ENCODE data around the gene NKG7.
A peak's percentile ranks its signal among the peaks of the same experiment; 100 is the strongest.

Gene NKG7

DNA sequence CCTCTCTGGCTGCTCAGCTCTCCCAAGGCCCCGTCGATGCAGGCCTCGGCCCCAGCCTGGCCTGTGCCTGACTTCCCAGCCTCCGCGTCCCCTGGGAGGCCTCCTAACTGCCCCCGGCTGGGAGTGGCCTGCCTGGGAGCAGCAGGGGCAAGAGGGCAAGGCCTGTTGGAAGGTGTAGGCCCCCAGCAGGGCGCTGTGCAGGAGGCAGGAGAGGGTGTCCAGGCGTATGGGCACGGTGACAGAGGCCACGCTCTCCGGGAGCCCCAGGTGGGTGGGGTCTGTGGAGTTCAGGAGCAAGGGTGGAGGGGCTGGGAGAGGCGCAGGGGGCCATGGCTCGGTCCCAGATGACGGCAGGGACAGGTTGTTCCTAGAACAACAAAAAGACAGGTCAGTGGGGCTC, 16.7 kb upstream of the NKG7 start:
- no peak for DNase-seq

DNA sequence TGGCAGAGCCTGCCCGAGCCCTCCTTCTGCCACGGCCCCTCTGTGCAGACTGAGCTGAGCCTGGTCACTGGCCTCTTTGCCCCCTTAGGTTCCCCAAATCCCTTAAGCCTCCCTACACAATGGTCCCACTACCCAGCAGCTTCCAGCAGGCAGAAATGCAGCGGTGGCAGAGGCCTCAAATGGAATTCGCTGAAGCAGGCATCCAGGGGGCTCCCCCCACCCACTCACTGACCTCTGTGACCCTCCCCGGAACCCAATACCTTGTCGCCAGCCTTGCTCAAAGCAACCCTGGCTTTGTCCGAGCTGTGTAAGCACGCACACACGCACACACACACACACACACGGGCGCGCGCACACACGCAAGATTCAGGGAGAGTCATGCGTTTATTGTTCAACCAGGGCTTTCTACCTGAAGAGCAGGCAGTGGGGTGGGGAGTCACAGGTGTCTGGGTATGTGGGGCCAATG, 15.5 kb upstream of the NKG7 start, which contains the start of gene LIM2:
Gene LIM2 (minus strand): TSS at position 51 of the 466 bp plus-strand sequence. CDS start 531 bp downstream, outside the sequence.
- no peak for DNase-seq

DNA sequence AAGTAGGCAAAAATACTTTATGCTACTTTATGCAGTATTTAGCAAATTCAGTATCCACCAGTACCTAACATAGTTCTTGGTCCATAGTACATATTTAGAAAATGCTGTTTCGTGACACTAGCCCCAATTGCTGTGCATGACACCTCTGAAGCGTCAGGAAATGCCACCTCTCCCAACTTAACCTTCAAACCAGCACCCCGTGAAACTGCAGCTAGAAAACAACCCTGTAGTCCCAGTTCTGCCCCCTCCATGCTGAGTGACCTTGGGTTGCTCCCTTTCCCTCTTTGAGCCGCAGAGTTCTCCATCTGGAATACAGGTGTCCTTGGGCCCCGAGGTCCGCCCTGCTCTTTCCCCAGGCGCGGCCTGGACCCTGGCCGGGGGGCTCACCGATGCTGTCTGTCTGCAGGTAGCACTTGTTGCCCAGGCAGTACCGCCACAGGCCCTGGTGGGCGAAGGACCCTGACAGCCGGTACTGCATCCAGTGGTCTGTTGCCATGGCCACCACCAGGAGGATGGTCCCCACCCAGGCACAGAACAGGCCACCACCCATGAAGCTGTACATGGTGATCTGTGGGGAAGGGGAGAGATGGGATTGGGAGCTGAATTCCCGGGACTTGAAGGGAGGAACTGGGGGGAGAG, 14.5 kb upstream of the NKG7 start:
- no peak for DNase-seq

DNA sequence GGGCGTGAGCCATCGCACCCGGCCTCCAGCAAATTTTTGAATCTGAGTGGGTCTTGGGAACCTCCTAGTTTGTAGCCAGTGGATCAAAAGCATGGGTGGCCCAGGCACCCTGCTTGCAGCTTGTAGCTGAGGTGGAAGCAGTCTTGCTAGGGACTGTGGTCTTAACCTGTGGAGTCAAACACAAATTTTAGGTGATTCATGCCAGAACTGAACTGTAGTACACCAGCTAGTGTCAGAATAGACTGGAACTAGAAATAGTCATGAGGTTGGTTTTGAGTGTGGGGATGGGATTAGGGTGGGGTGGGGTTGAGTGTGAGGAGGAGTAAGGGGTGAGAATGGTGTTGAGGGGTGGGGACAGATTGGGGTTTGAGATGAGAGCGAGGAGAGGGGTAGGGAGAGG, 9.6 kb upstream of the NKG7 start:
- DNase-seq, result no peak

DNA sequence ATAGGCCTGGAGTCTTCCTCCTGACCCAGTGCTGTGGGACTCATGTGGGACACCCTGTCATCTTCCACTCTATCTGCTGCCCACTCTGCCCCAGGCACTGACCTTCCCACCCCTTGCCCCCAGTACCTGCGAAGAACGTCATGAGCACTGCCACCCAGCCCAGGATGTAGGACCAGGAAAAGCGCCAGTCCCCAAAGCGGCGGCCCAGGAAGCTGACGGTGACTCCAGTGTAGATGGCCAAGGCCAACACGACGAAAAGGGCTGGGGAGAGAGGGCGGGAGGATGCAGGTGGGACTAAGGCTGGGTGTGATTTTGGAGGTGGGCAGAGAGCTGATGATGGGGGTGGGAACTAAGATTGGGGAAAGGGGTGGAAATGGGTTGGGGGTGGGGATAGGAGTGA, 7.9 kb upstream of the NKG7 start:
- DNase-seq, result no peak

DNA sequence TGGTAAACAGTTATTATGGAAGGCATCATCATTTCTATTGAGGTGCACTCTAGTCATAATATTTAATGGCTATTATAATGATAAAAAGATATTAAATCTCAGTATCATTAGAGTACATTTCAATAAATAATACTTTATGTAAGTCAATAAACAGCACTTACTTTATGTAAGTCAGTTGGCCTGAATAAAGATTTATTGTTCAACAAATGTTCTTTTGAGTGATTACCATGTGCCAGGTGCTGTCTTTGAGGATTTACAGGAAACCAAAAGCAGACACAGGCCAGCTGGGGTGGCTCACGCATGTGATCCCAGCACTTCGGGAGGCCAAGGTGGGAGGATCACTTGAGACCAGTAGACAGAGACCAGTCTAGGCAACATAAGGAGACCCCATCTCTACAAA, 5.0 kb upstream of the NKG7 start:
- DNase-seq, result no peak

DNA sequence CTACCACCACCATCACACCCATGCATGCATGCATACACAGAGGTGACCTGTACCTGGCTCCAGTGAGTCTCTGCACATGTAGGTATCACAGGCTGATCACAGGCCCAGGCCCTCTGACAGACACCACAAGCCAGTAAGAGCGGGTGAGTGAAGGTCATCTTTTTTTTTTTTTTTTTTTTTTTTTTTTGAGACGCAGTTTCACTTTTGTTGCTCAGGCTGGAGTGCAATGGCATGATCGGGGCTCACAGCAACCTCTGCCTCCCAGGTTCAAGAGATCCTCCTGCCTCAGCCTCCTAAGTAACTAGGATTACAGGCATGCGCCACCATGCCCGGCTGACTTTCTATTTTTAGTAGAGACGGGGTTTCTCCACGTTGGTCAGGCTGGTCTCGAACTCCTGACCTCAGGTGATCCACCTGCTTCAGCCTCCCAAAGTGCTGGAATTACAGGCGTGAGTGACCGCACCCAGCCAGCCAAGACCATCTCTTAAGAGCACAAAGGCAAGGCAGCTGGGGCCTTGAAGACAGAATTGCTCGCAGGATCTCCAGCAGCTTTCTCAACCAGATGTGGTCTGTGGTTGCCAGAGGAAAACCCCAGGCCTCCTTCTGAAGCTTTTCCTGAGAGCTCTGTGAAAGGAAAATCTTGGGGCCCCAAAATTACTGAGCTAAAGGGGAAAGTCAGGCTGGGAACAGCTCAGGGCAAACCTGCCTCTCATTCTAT, 3.2 kb upstream of the NKG7 start:
- no peak for DNase-seq

DNA sequence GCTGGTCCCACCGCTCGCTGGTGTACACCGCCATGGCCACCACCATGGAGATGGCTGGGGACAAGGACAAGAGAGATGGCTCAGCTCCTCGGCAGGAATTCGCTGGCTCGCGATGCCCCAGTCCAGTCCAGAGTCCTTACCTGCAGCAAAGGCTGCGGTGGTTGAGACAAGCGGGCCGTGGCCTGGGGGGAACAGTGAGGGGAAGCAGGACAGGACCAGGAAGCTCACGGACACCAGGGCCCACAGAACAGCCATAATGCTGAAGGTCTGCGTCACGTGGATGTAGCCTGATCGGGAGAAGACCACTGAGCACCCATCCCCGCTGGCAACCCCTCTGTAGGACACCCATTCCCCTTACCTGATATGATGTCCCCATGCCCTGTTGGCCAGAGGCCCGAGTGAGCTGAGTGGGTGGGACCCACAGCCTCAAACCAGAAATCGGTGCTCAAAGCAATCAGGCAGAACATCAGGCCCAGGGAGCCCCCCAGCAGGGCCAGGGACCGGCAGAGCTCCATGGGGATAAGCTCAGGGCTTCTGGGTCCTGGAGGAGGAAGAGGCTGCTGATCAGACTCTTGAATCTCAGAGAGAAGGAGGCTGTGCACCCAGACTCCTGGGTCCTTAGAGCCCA, 319 bp downstream of the NKG7 start:
- DNase-seq, result no peak

DNA sequence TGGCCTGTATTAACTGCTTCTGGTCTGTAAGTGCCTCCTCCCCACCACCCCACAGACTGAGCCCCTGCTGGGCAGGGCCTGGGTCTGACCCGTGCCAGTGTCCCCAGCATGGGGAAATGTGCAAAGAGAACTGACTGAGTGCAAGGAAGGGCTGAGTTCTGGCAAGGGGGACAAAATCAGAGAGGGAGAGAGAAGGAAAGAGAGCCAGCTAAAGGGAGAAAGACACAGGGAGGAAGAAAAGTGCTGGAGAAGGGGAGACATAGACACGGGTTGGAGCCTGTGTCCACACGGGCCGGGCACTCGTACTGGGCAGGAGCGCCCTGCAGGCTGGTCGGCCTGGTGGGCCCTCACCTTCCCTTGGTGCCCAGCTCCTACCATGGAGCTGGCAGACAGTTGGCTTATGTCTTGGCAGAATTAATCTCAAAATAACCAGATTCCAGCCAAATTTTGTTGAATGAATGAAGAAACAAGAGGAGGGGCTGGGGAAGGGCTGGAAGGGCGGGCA, 1.2 kb downstream of the NKG7 start:
- no peak for DNase-seq

DNA sequence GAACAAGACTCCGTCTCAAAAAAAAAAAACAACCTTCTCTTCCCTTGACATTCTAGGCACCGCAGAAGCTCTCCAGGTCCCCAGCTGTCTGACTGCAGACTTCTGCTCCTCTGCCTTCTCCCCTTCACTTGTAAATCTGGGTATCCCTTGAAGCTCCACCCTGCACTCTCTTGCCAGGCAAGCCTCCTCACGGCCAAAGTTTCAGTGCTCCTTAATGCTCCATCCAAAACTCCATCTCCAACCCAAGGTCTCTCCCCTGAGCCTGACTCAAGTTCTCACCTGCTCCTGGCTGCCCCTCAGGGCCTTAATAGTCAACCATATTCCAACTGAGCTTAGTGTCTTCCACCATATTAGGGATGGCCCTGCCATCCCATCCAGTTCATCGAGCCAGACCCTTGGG, 2.2 kb downstream of the NKG7 start:
- no peak for DNase-seq

DNA sequence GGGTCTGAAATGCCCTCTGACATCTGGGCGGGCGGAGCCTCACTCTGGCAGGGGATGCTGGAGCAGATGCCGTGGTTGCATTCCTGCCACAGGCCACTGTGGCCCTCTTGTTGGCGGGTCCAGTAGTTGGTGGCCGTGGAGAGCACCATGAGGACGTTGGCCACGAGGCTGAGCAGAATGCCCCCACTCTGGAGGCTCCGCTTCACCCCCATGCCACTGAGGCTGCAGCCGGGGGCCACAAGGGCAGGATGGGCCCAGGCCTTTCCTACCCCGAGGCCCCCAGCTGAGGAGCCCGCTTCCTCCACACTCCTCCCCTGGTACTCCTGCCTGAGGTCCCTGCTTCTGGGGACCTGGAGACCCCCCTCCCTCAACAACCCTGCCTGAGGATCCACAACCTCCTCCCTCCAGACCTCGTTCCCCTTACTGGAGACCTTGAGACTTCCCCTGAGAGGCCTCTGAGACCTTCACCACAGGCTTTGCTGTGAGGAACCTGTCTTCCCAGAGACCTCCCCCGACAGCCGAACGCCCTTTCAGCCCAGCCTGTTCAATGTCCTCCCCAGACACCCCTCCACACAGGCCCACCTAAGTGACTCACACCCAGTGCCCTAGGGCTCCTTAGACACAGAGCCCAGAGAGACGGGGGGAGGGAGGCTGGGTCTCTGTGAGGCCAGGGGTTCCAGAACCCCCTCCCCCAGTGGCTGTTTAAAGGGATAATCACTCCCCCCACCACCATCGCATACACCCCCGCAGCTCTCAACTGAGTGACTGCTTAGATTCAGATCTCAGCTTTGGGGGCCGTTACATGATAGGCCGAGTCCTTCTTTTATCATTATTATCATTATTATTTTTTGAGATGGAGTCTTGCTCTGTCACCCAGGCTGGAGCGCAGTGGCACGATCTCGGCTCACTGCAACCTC, 3.8 kb downstream of the NKG7 start, which contains the start of gene CLDND2:
Gene CLDND2 (minus strand): TSS at position 638 of the 917 bp plus-strand sequence. CDS start 426 bp downstream, at position 212.
- DNase-seq, result no peak

DNA sequence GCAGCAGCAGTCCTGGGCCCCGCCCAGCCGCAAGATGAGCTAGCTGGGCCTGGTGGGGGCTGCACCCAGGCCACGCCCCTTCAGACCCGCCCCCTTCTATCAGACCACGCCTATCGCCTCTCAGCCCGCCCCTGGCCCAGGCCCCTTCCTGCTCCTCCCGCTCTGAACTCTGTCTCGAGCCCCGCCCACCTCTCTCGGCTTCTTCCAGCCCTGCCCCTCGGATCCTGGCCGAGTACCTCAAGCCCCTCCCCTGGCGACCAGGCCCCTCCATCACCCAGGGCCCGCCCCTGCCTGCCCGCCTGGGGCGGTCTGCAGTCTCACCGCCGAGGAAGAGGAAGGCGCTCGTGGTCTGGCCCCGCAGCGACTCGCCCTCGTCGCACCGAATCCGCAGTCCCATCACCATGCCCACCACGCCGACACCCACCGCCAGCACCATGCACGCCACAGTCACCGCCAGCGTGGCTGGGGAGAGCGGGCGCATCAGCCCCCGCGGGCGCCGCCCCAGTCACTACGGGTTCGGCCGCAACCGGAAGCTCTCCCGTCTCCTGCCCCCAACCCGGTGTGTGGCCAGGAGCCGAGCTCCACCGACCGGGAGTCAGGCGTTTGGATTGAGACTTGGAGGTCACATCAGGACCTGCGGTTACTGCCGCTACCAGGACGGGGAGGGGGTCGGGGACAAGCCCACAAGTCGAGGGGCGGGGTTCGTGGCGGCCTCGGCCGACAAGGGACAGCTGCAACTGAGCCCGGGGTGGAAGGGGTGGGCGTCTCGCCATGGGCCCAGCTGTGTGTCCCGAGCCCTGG, 4.7 kb downstream of the NKG7 start:
- peak; percentile 85 to 98 (median 91) for DNase-seq

DNA sequence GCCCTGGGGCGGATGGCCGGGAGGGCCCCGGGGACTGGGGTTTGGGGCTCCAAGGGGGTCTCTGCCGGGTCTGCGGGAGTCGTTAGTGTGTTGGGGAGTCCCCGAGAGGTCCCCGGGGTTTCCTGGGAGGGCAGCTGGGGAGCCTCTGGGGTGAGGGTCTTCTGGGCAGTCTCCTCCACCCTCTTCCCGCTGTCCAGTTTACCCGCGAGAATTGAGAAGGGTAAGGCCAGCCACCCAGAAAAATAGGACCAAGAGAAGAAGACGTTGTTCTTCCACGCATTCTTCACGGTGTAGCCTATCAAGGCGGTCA, 5.2 kb downstream of the NKG7 start:
- DNase-seq, result no peak

DNA sequence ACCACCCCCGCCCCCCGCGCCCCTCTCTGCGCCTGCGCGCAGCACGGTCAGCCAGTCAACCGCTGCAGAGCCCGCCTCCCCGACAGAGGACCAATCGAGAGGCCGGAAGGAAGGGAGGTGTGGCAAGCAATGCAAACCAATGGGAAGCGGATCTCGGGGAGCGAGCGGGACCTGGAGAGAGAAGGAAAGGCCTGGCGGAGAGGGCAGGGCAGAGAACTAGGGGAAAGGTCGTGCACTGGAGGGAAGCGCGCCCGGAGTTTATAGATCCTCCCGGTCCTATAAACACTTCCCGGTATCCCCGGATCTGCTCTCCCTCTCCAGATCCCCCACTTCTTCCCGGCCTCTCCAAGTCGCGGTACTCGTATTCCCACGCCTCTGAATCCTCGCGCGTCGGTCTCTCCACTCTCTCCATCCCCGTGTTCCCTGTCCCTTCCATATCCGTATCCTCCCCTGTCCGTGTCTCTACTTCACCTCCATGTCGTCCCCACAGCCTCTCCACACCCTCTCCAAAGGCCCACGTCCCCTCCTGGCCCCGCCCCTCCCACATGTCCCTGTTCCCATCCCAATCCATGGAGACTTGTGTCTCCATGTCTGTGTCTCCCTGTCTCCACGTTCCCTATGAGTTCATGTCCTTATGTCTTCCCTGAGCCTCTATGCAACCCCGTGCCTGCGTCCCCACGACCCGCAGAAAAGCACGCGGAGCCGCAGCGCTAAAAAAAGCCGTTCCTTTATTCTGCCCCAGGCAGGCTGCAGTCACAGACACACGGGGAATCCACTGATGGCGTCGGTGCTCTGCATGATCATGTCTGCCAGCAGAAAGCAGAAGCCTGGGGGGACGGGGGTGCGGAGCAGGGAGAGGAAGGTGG, 5.8 kb downstream of the NKG7 start:
- DNase-seq, result peak; percentile 81 to 87 (median 84)

DNA sequence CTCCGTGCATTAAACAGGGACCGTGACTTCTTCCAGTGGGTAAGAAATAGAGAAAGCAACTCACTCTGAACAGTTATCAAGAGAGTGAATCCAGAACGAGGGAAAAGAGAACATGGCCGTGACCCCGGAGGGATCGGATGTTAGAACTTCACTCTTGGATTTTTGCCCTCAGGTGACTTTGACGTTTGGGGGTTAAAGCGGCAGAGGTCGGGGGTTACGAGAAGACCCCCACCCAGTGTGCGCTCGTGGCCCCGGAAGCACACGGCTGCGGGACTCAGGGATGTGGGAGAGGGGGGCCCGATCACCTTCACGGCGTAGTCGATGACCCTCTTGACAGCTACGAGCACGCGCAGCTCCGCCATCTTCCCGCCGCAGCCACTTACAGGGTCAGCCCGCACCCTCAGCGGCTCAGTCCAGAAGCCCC, 6.5 kb downstream of the NKG7 start, which contains the start of gene ETFB:
Gene ETFB (minus strand): TSS at position 424 of the 424 bp plus-strand sequence. CDS start 62 bp downstream, at position 362.
- DNase-seq, result no peak

DNA sequence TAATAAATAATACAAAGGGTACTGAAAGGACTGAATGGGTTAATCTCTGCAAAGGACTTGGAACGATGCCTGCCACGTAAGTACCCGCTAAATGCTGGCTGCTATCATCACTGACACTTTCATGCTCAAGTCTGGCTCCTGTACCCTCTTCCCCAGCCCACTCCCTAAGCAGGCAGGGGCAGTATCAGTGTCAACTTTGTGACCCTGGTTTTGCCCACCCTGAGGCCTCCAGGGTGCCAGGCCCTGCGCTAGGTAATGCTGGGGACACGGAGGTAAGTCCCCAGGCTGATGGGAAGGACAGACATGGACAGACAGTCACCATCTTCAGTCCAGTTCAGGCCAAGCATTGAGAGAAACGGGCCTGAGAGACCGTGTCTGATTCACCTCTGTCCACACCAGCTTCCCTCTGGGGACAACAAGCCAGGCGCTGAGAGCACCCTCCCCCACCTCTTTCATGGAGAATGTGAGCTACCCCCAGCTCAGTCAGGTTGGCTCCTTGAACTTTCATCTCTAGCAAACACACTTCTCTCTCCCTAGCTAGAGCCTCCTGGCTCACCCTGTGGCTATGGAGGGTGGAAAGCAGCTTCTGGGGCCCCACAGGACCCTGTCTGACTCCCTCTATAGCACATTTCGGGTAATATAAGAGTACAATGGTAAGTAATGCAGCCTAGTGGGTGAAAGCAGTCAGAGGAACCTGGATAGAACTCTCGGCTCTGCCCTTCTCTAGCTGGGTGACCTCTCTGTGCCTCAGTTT, 7.1 kb downstream of the NKG7 start:
- DNase-seq, result no peak

DNA sequence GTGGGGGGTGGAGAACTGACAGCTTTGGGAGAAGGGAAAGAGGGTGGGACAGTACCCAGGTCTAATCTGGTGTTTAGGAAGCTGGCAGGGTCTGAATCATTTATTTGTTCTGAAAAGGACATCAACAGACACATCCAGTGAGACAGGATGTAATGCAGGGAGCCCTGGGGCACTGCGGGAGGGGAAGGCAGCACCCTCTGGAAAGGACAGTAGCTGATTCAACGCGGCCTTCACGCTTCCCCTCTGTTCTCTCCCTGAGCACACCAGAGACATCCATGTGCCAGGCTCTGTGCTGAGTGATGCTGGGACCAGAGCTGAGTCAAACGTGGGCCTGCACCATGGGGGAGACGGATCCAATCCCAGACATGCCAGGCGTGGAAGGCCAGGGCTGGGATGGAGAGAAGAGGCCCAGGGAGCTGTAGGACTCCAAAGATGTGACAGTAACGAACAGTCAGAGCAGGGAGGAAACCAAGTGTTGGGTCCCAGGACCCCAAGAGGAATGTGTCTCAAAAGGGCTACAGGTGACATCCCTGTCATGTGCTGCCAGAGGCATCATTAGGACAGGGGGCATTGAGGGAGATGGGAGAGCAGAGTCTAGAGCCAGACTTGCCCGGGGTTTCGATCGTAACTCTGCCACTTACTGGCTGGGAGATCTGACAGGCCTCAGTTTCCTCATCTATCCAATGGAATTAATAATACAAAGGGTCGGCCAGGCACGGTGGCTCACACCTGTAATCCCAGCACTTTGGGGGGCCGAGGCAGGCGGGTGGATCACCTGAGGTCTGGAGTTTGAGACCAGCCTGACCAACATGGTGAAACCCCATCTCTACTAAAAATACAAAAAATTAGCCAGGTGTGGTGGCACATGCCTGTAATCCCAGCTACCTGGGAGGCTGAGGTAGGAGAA, 8.0 kb downstream of the NKG7 start:
- DNase-seq, result no peak

DNA sequence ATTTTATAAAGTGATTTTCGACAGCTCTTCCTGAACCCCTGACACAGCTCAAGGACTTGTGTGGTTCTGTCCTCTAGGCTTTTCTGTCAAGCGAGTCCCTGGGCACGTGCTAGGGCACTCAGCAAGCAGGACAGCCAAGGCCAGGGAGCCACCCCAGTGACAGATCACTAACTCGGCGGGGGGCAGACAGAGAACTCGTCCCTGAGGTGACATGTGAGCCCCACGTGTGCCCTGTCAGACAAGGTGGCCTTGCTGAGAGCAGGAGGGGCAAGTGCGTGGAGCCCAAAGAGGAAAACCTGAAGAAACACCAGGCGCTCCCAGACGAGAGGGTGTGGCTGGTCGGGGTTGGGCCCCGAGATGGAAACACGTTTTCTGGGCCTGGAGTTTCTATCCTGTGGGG, 11.2 kb downstream of the NKG7 start:
- DNase-seq, result no peak

DNA sequence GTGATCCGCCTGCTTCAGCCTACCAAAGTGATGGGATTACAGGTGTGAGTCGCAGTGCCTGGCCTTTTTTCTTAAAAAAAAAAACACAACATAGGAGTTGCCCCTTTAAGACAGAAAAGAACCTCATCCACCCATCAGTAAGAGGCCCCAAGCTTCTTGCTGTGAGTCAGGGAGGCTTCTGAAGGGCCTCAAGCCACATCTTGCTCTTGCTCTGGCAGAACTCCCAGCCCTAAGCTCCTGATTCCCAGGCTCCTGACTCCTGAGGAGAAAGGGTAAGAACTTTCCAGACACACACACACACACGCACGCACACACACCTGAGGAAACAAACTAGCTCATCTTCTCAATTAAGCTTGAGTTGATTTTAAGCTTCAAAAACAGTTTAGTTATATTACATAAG, 13.2 kb downstream of the NKG7 start:
- no peak for DNase-seq

All from activated CD4-positive, CD25-positive, alpha-beta regulatory T cell (primary cell).